GM19438 (cell line): ENCODE results near the gene PRKN.
"Not testable (repeated sequence)": the region's sequence is repeated elsewhere in the genome, so short reads cannot be mapped to it uniquely, and the experiment has no call there.

ENCODE experiments used
- ATAC-seq: cut with Tn5 transposase; IDR thresholded peaks from one replicate; pipeline ENCODE4 v1.9.1; 2021; ENCODE audit warnings: low read depth; ENCODE audit not compliant: unreplicated experiment

Gene PRKN

DNA sequence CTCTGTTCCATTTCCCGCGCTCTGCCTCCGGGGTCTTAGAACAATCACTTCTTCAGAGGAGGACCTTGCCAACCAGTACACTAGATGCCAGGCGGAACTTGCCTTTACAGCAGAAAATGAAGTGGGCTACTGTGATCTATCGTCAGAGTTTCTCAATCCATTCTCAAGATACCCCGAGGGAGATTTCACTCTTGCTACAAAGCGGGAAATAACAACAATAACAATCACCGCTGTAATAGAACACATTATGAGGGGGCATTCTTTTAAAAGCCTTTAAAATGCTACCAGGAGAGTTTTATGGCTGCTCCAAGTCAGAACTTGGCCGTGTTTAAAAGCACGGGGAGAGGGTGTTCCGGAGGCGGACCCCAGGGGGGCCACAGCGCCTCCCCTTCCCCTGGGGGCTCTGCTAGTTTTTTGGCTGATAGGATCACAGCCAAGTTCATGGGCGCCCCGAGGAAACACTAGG is 836.7 kb downstream of the PRKN start:
- no peak for ATAC-seq

DNA sequence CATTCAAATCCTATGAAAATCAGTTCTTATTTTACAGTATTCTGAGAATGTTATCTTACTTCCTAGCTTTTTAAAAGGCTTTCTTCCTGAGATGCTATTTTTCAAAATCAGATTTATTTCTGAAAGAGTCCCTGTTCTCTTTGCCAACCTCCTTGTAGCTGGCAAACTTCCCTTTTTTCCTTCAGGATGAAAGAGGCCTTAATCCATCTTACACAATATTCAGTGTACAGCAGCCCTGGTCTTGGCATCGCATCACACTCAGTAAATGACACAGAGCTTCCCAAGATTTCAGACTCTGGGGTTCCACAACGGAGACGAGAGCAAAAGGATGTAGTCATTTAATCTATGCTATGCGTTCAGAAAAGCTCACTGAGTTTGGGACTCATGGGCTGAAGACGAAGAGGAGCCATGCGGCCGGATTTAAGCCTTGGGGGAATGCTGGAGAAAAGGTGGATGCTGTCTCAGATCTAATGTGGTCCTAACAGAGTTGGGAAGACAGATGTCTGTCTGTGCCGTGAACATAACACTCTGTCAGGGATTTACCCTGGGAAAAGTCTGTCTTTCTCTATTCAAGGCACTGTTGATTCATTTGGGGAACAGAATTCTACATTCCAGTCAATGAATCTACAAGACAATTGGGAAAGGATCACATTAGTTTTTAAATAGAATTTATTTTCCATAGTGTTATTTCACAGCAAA is 837.3 kb downstream of the PRKN start:
- ATAC-seq, result no peak

DNA sequence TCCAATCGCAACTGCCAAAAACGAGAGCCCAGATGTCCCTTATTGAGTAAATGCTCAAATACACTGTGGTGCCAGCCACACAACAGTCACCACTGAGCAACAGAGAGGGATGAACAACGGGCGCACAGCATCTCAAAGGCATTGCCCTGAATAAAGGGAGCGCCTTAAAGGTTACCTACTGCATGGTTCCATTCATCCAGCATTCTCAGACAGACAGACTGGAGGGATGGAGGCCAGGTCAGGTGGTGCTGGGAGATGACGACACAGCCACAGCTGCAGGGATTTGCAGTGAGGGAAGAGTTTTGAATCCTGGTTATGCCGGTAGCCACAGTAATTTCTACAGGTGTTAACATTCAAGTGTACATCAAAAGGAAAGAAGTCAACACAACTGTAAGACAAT is 838.2 kb downstream of the PRKN start:
- no peak for ATAC-seq

DNA sequence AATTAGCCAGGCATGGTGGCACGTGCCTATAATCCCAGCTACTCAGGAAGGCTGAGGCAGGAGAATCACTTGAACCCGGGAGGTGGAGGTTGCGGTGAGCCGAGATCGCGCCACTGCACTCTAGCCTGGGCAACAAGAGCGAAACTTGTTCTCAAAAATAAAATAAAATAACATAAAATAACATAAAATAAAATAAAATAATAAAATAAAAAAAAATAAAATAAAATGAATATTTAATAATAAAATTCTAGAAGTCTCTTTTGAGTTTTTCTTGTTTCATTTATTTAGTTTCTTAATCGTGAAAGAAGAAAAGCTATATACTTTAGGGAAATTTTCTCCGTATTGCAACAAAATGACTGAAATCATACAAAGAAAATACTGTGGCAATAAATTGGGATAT is 841.0 kb downstream of the PRKN start:
- not testable (repeated sequence) for ATAC-seq

DNA sequence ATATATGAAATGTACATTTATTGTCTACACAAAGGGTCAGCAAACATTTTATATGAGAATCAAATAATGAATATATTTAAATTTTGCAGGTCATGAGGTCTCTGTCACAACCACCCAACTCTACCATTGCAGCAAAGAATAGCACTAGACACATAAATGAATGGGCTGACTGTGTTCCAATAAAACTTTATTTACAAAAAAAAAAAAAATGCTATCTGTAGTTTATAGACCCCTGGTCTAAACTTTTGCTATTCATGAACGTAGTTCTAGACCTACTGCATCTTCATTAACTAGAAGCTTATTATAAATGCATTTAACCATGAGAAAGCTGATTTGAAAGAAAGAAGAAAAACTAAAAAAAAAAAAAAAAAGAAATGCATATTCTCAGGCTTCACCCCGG is 842.8 kb downstream of the PRKN start:
- ATAC-seq, result no peak

DNA sequence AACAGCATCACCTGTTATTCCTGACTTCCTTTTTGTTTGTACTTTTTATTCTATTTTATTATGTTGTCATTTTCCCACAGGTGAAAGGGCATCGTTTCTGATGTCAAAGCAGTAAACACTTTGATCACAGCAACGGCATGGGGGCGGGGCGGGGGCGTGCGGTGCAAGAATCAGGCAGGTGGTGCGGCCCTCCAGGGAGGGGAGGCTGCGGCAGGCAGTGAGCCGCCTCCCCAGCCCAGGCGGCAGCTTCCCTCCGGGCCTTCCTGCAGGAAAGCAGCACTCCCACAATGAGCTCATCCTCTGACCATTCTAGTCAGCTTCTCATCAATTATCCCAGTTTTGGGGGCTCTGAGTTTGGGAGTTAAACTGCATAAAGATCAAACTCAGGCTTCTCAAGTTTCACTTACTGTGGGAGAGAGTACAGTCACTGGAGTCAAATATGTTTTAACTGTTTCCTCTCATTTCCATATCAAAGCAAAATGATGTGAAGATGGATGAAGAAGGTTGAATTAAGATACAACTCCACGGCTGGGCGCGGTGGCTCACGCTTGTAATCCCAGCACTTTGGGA is 845.3 kb downstream of the PRKN start:
- no peak for ATAC-seq

DNA sequence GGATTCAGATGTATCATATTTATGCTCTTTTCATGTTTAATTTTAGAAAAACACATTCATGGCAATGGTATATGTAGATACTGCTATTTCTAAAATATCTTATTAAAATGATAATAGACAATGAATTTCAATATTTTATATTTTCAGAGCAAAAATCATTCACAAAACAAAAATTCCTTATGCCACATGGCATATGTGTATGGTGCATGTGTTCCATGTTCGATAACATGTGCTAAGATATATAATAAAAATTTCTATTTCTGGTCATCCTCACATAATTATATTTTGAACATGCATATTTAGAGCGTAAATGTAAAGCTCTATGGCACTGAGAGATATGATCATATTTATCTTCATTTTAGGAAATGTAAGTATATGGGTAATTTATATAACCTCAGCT is 847.5 kb downstream of the PRKN start:
- no peak for ATAC-seq

DNA sequence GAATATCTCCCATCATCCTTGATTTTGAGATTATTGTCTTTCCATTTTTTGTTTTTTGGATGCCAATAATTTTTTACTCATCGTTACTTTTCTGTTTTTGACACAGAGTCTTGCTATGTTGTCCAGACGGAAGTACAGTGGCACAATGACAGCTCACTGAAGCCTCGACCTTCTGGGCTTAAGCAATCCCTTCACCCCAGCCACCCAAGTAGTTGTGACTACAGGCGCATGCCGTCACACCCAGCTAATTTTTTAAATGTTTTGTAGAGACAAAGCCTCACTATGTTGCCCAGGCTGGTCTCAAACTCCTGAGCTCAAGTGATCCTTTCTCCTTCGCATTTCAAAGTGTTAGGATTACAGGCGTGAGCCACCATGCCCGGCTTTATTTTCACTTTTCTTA is 851.3 kb downstream of the PRKN start:
- ATAC-seq, result no peak

DNA sequence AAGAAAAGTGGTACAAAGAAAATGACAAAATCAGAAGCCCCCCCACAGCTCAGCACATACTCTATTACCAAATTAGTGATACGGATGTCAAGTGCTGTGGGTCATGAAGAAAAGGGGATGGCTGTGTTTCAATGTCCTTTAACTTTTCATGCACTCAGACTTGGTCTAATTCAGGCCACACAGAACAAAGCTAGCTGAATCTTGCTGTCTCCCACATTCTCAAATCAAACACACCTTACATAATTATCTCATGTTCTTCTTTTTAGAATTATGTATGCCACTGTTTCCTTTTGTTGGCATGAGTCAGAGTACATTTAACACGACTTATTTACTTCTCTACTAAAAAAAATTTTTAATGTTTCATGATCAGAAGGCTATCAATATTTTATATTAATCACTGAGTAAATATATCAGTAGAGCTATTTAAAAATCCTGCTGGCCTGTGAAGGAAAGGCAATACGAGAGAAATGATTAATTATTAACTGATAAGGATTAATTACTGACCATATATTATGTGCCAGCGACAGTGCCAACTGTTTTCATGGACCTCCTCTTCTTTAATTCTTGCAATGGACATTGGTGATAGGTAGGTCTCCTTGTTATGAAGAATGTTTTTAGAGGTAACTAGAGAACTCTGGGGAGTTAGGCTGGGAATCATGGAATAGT is 857.2 kb downstream of the PRKN start:
- no peak for ATAC-seq

DNA sequence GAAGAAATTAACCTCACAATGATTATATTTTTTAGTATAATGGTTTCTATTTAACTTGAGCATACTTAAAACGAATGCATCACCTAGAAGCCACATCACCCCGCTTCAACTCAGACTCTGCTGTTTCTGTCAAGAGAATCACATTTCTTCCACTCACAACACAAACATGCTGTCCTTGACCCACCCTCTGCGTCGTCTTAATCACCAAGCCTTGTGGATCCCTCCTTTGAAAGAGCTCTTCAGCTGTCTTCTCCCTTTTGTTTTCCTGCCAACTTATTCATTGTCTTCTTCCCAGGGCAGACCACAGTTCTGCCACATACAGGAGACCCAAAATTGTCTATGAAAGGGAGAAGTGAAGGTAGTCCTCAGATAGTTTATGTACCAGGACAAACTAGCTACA is 858.1 kb downstream of the PRKN start:
- ATAC-seq, result no peak

DNA sequence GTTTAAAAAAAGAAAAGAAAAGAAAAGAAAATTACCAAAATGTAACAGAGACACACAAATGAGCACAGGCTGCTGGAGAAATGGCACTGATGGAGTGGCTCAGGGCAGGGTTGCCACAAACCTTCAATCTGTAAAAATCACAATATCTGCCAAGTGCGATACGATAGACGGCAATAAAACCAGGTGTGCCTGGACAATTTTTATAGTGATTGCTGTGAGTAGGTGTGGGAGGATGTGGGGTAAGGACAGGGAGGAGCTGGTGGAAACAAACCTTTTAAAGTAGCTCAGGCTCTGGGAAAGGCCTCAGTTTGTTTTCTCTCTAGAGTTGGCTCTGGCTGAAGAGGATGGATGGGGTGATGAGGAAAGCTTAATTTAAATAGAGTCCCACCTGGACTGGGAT is 861.0 kb downstream of the PRKN start:
- ATAC-seq, result no peak

DNA sequence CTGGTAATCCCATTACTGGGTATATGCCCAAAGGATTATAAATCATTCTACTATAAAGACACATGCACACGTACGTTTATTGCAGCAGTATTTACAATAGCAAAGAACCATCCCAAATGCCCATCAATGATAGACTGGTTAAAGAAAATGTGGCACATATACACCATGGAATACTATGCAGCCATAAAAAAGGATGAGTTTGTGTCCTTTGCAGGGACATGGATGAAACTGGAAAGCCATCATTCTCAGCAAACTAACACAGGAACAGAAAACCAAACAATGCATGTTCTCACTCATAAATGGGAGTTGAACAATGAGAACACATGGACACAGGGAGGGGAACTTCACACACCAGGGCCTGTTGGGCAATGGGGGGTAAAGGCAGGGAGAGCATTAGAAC is 866.5 kb downstream of the PRKN start:
- ATAC-seq, result not testable (repeated sequence)

DNA sequence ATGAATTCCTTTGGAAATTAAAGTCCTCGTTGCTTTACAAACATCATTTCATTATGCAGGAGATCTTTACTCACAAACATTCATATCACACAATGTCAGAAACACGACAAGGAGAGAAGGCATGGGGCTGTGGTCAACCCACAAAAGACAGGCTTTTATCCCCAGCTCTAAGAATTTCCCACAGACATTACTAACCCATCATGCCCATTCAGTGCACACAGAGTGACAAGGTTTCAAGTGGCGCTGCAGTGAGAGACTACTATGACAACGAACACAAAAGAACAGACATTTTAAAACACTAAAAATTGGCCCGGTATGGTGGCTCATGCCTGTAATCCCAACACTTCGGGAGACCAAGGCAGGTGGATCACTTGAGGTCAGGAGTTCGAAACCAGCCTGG is 873.9 kb downstream of the PRKN start:
- no peak for ATAC-seq

DNA sequence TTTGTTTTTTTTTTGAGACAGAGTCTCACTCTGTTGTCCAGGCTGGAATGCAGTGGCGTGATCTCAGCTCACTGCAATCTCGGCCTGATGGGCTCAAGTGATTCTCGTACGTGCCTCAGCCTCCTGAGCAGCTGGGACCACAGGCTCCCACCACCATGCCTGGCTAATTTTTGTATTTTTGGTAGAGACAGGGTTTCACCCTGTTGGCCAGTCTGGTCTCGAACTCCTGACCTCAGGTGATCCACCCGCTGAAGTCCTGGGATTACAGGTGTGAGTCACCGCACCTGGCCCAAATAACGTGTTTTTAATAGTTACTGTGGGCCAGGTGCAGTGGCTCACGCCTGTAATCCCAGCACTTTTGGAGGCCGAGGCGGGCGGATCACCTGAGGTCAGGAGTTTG is 876.1 kb downstream of the PRKN start:
- not testable (repeated sequence) for ATAC-seq

DNA sequence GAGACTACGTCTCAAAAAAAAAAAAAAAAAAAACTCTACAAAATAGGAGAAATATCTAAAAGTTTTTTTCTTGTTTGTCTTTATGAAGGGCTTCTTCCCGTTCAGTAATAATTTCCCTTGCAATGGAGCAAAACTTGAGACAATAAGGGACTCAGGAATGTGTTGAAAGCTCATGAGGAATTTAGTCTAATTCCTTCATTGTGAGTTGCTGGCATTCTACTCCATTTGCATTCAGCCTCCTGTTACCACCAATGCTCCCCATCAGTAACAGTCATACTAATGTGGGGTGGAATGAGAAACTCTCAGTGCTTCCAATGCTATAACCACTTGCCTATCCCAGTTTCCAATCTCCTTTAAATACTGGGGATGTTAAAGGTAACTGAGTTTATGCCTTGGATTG is 877.0 kb downstream of the PRKN start:
- no peak for ATAC-seq

DNA sequence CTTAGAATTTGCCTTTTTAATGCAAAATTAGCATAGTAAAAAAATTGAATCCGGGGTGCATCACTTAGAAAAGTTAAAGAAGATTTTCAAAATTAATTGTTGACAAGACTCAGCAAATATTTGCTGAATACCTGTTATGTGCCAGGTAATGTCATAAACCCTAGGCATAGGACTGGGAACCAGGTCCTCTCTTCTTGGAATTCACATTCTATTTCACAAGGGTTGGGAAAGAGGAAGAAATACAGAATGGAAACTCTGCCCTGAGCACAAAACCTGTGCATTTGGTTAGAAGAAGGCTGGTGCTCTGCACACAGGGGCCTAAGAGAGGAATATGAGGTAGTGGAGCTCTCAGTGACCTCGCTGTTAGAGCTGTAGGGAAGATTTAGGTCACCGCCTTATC is 879.9 kb downstream of the PRKN start:
- no peak for ATAC-seq

DNA sequence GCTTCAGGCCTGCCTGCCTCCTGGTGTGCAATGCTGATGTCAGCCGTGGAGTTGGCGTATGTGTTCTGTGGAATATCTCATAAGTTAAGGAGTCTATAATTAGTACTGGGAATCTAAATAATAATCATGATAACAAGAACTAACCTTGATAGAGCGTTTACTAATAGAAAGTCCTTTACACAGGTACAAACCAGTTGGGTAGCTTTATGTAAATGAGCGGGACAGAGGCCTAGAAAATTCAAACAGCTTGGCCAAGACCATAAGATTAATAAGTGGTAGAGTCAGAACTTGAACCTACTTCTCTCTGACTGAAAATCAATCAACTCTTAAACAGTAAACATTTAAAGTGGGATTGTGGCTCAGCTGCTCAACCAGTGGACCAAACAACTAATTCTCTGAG is 882.8 kb downstream of the PRKN start:
- ATAC-seq, result no peak

DNA sequence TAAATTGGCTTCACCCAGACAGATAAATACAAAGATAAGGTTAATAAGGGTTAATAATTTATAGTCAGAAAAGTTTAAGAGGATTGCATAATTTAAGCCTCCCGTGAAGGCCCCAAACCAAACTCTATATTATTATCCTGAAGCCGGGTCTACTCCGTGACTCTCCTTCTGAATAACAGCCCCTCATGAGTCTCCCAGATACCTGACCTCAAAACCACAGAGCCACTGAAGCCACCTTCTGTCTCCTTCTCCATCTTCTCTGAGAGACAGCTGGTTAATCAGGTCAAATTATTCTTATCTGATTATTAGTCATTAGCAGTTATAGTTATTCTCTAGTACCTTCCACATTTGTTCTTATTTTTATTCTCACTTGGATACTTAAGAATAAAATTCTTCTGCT is 884.5 kb downstream of the PRKN start:
- ATAC-seq, result no peak

DNA sequence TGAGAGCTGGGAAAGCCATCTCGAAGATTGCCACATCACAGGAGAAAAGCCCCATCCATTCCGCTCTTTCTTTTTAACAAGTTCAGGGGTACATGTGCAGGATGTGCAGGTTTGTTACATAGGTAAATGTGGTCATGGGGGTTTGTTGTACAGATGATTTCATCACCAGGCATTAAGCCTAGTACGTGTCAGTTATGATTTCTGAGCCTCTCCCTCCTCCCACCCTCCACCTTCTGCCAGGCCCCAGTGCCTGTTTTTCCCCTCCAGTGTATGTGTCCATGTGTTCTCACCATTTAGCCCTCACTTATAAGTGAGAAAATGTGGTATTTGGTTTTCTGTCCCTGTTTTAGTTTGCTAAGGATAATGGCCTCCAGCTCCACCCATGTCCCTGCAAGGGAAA is 887.2 kb downstream of the PRKN start:
- no peak for ATAC-seq

DNA sequence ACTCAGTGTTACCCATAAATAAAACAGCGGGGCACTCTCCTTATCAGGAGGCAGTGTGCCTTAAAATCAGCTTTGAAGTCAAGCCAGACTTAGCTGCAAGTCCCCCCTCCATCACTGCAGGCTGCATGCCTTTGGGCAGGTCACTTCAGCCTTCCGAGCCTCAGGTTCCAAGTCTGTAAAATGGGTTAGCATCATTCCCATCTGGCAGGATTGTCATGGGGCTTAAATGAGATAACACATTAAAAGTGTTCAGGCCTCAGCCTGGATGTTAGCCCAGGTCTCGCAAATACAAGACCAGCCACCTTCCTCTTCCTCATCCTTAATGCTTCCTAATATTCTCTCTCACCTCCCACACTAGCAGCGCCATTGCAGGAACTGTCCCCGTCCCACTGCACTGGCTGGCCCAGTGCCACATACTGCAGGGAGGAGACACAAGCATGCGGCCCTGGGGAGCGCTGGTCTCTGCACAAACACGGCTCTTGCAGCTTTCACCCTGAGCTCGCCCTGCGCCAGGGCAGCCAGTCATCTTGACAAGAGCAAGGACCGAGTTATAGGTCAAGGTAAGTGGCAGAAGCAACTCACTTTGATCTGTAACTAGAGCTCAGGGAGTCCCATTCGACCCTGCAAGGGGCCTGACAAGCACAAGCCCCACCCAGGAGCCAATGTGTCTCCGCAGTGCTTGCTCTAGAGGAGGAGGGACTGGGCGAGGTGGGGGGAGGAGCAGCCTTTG is 889.1 kb downstream of the PRKN start:
- ATAC-seq, result no peak

DNA sequence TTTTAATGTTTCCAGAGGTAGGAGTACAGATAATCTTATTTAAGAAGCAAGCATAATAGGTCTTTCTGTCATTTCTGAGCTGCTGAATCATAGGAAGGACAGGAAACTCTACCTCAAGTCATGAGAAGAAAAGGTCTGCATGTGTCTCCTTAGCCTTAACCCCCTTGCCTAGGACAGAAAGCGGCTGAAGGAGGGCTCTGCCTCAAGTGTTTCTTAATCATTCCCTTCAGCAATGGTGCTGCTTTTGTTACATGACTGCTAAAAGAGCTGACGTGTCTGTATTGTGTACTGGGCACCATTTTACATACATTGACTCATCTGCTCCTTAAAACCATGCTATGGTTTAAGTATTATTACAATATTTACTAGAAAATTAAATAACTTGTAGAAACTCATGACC is 889.7 kb downstream of the PRKN start:
- no peak for ATAC-seq

DNA sequence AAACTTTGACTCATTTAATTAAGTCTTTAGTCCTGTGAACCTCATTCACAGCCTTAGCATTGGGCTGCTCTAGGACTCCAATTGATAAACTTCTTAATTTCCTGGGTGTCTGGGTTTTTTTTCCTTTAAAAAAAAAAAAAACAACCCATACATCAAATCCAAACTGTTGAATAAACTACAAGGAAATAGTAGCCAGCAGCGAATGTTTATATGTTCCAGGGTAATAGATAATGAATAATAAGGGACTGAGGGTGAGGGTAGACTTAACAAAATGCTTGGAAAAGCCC is 890.2 kb downstream of the PRKN start:
- no peak for ATAC-seq
